HG03558 (cell line): Measurements from ENCODE around the gene ZRANB3.
"Not testable (repeated sequence)": the region's sequence is repeated elsewhere in the genome, so short reads cannot be mapped to it uniquely, and the experiment has no call there.

ENCODE experiments used
- ATAC-seq: cut with Tn5 transposase; IDR thresholded peaks from one replicate; pipeline ENCODE4 v1.9.1; 2021; ENCODE audit warnings: moderate number of reproducible peaks; ENCODE audit not compliant: unreplicated experiment; ENCODE audit errors: extremely low read depth

The ZRANB3 gene

DNA sequence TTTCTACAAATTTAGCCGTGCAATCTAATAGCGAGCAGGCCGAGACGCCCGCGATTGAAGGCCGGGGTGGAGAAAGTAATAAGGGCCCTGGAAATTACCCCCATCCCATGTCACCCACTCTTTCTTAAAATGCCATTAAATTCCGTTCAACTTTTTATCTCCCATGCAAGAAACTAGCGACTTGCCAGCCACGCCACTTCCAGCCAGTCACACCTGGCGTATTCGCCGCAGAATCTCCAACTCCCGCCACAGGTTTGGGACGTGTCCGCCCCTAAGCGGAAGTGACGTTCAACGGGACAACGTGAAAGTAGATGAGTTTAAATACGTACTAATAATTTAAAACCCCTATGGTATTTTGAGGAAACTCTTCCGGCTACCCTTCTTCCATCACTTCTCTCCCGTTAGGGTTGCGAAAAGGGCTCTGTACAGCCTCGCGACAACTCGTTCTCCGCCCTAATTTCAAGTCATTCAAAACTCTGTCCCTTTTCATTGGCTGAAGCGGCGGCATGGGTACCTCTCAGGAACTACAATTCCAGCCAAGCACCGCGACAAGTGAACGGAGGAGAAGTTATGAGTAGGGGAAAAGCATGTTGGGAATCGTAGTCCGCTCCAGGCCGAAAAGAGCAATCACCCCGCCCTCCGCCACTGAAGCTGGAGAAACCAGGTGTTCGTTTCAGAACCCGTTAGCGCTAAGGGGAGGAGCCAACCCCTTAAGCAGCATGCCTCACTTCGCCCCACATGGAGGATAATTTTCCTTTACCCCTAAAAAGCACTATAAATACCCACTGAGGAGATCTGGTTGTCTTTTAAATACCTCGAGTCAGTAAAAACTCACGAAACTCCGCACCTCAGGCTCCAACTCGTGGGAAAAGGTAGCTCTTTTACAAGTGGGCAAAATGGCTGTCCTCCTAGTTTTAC, at the start of gene ZRANB3:
Gene ZRANB3 (minus strand): TSS at position 906 of the 918 bp plus-strand sequence.
- ATAC-seq: peak; percentile 51

DNA sequence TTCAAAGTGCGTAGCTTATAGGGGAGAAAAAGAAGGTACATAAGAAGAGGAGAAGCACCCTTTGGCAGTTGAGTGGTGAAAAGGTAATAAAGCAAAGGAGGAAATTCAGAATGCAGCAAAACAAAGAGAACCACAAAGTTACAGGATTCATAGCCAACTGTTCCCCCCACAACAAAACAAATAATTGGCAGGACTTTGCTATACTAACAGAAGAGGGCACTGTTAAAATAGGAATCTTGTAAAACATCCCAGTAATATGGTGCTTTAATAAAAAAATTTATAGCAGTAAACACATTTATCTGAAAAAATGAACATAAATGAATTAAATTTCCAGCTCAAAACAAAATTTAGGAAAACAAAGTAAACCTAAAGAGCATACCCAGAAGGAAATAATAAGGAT, 42.6 kb upstream of the ZRANB3 start:
- no peak for ATAC-seq

DNA sequence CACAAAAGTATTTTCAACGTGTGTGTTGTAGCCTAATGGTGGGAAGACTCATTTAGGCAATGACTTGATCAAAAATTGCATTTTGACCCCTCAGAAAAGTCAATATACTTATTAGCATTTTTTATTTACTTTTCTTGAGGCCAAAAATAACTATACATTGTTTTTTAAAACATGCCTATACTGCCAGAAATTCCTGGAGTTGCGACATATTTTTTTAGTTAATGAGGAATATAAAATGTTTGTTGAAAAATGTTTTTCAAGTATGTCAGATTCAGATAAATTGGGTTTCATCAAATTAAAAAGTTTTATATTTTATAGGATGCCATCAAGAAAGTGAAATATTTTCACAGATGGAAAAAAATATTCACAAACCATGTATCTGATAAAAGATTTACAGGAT, 39.9 kb upstream of the ZRANB3 start:
- no peak for ATAC-seq

DNA sequence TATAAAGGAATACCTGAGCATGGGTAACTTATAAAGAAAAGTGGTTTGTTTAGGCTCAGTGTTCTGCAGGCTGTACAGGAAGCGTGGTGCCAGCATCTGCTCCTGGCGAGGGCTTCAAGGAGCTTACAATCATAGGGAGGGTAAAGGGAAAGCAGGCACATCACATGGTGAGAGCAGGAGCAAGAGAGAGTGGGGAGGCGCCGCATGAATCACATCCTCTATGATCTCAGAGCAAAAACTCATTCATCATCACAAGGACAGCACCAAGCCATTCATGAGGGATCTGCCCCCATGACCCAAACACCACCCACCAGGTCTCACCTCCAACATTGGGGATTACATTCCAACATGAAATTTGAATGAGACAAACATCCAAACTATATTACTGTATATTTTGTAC, 32.8 kb upstream of the ZRANB3 start:
- ATAC-seq: no peak

DNA sequence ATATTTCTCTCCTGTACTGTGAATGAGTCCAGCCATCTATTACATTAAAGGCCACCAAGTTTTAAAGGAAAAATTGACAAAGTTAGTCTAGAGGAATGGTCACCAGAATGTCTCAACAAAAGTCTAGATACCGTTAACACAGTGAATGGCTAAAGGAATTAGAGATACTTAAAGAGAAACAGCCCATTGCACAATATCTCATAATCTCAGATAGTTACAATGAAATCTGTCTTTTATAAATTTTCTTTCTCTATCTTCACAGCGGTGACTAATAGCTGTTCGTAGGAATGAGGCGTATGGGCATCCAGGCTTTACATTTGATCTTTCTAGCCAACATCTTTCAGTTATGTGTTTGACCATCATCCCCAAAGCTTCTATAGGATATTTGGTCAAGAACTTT, 30.9 kb upstream of the ZRANB3 start:
- ATAC-seq: no peak

DNA sequence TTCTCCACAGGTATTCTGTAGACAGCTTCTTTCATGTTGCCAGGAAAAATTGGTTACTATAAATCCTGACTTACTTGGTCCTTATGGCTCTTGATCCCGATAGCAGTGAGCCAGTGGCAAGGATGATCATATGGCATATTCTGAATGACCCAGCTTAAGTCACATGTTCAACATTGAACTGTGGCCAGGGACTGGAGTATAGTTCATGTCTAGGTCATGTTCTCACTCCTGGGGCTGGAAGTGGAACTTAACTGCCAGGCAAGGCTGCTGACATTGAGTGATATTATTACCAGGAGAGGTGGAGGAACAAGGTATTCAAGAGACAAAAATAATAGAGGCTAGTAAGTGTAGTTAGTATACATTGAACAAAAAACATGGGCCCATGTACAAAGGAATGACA, 26.5 kb upstream of the ZRANB3 start:
- ATAC-seq: no peak

DNA sequence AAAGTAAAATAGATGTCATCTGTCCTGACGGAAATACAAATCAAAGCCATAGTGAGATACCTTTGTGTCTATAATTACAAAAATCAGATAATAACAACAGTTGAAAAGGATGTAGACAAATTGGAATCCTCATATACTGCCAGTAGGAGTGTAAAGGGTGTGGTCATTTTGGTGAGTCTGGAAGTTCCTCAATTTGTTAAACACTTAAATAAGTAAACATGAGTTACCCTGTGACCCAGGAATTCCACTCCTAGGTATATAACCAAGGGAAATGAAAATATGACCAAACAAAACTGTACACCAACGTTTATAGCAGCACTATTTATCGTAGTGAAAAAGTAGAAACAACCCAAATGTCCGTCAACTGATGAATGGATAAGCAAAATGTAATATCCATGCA, 24.3 kb upstream of the ZRANB3 start:
- ATAC-seq: no peak

DNA sequence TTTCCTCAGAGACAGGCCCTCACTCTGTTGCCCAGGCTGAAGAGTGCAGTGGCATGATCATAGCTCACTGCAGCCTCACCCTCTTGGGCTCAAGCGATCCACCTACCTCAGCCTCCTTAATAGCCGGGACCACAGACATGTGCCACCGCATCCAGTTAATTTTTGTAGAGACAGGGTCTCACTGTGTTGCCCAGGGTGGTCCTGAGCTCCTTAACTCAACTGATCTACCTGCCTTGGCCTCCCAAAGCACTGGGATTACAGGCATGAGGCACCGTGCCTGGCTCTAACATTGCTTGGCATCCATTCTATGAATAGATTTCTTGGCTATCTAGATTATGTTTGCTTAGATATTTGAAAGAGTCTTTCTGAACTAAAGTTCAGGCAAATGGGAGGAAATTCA, 21.9 kb upstream of the ZRANB3 start:
- no peak for ATAC-seq

DNA sequence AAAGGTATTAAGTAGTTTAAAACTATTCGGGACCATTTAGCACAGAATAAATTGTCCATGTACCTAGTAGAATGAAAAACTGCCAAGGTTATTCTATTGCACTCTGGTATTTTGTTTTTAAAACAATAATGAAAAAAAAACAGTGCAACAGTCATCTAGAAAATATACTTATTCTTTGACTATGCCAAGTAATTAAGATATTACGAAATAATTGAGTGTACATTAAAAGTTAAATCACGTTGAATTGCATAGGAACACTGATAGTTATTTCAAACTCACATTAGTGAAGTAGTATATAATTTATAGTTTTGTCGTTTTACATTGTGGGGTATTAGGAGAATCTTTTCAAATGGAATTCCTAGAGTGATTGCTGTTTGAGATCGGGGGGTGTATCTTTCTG, 20.3 kb upstream of the ZRANB3 start:
- ATAC-seq: no peak

DNA sequence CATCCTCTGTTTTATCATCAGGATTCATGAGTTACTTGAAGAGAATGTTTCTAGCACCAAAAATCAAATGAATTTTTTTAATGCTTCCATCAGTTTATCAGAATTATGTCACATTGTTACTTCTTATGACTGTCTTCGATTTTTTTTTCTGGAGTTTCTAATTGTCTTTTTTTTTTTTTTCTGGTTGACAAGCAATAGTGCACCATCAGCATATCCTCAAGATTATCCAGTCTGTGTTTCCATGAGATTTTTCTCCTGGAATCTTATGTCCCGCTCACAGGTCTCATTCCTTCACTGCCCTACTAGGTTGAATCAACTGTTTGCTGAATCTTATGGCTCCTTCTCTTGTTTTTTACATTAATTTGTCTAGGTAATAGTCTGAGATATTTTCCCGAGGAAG, 16.3 kb upstream of the ZRANB3 start:
- no peak for ATAC-seq

DNA sequence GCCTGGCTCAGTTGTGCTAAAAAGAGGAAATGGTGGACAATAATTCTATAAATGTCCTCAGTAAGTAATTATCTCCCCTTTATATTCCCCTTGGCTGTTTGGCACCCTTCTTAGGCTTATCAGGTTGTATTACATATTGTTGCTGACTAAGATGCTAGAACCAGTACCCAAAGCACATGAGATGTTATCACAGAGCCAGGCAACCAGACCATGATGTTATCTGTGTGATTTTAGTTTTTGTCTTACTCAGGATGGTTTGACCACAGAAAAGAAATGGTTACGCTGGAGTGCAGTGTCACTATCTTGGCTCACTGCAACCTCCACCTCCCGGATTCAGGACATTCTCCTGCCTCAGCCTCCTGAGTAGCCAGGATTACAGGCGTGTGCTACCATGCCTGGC, 15.4 kb upstream of the ZRANB3 start:
- no peak for ATAC-seq

DNA sequence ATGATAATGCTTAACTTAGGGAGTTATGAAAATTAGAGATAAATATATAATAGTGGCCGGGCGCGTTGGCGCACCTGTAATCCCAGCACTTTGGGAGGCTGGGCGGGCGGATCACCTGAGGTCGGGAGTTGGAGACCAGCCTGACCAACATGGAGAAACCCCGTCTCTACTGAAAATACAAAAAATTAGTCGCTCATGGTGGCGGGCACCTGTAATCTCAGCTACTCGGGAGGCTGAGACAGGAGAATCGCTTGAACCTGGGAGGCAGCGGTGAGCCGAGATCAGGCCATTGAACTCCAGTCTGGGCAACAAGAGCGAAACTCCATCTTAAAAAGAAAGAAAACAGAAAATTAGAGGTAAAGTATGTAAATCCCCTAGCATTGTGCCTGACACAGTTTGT, 2.5 kb upstream of the ZRANB3 start:
- not testable (repeated sequence) for ATAC-seq

DNA sequence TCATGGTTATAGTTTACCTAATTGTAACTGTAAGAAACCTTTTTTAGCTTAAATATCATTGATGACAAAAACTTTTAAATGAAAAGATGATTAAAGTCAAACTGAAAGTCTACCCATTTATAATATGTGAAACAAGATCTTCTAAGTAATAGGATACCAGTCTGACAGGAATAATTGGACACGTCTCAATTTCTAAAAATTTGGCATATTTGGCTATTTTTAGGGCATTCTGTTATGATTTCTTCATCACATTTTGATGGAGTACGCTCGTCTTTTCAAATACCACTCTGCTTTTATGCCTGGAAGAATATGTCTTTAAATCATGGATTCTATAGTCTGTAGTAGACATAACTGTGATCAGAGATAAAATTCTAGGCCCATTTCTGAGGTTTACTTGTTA, 1.6 kb upstream of the ZRANB3 start:
- ATAC-seq: no peak

DNA sequence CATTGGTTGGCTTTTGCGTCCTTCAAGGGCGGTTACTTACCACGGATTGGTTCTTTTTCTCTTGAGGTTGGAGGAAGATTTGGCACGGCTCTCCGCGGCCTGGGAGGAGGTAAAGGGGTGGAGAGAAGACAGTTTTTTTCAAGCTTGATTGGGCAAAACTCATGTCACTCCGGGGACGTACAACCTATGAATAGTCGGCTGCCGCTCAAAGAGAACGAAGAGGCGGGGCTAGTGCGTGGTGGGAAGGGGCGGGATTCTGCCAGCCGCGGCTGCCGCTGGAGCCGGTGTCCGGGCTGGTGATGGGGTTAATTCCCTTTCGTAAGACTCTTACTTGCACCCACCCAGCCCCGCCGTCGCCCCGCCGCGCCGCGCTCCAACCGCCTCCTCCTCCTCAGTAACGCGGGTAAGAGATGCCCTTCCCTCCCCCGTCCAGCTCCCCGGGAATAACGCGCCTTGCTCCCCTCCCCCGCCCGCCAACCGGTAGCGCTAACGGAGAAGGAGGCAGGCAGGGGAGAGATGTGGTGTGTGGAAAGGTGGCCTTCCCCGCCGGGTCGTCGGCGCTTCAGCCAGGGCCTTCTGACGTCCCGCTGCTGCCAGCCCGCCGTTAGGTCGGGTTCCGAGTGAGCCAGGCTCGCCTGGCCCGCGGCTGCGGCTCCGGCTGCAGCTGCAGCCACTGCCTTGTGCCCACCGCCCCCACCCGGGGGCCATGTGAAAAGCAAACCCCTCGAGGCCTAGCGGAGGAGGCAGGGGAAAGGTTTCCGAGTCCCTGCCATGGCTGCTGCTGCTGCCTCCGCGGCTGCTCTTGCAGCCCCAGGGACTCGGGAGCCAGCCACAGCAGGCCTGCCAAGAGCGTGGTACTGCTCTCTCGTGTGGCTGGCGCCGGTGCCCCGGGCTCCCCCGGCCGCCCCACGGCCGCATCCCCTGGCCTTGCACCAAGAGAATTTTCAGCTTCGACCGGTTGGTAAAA, 496 bp upstream of the ZRANB3 start, which contains the start of gene R3HDM1:
Gene R3HDM1 (plus strand): TSS at position 254 of the 967 bp plus-strand sequence. CDS start 73,362 bp downstream, outside the sequence.
- peak; percentile 79 for ATAC-seq

DNA sequence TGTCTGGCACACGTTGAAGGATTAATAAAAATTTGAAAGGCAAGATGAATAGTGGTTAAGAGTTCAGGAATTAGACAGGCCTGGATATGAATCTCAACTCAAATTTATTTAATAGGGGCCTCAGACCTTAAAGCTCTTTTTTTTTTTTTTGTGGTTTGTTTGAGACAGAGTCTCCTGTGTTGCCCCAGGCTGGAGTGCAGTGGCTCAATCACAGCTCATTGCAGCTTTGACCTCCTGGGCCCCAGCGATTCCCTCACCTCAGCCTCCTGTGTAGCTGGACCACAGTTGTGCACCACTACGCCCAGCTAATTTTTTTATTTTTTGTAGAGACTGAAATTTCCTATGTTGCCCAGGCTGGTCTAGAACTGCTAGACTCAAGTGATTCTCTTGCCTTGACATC, 3.0 kb downstream of the ZRANB3 start:
- no peak for ATAC-seq

DNA sequence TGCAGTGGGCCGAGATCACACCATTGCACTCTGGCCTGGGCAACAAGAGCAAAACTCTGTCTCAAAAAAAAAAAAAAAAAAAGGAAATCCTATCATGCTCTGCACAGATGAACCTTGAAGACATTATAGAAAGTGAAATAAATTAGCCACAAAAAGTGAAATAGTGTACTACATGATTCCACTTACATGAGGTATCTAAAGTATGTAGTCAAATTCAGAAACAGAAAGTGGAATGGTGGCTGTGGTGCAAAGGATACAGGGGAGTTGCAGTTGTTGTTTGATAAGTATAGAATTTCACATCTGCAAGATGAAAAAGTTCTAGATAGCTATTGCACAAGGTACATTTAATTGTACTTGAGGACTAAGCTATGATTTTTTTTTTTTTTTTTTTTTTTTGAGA, 5.2 kb downstream of the ZRANB3 start:
- ATAC-seq: no peak

DNA sequence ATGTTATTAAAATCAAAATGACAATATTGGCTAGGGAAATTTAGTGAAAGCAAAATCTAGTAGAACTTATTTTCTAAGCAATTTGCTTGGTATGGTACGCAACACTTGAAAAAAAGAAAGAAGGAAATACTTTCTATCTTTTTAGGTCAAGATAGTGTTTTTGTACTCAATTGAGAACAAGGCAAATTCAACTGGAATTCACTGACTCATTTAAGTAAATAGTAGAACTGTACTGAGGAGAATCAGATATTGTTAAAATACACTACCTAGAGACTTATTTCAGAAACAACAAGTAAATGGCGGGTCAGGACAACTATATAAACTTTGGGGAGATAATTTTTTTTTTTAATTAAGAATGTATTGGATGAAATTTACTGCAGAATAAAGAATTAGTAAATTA, 18.9 kb downstream of the ZRANB3 start:
- ATAC-seq: no peak

DNA sequence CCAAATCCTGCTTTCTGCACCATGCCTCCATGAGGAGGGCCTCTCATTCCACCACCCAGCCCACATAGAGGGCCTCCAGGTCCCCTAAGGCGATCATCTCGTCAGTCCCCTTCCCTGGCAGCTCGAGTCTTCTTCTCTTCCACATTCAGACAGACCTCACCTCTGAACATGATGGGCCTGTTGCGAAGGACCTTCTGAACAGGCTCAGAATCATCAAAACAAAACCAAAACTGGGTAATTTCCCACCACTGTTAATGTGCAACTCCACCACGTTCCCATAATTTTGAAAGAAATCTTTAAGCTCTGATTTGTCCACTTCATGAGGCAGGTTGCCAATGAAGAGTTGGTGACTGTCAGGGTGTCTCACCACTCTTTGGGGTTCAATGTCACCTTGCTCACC, 20.4 kb downstream of the ZRANB3 start:
- no peak for ATAC-seq

DNA sequence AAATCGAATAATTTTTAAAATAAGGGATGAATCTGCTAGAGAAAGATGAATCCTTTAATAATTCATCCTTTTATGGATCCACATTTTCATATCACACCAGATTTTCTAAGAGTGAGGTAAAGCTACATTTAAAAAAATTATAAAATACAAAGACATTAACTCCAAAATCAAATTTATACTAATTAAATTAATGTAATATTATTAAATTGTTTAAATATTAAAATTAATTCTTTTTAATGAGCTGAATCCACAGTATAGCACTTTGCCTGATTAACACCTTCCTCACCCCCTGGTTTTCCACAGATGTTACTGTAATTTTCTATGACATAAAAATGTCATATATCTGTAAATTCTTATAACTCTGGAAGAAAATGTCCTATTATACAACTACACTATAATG, 26.2 kb downstream of the ZRANB3 start:
- ATAC-seq: no peak

DNA sequence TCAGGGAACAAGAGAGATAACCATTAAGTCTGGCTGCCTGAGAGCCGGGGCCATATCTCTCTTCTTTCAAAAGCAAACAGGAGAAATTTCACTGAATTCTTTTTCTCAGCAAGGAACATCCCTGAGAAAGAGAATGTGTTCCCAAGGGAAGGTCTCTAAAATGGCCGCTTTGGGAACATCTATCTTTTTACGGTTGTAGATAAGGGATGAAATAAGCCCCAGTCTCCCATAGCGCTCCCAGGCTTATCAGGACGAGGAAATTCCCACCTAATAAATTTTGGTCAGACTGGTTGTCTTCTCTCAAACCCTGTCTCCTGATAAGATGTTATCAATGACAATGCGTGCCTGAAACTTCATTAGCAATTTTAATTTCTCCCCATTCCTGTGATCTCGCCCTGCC, 32.4 kb downstream of the ZRANB3 start:
- not testable (repeated sequence) for ATAC-seq

DNA sequence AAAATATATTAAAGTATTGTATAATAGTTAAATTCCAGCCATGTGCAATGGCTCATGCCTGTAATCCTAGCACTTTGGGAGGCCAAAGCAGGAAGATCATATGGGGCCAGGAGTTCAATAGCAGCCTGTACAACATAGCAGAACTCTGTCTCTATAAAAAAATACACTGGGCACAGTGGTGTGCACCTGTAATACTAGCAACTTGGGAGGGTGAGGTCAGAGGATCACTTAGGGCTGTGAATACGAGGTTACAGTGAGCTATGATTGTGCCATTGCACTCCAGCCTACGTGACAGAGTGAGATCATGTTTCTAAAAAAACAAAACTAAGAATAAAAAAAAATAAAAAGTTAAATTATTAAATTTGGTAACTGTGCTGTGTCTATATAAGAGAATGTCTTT, 36.1 kb downstream of the ZRANB3 start:
- no peak for ATAC-seq
